Measurements from ENCODE around the gene MYEOV. TPM values are rescaled to one million over a fixed set of nuclear protein-coding genes. Genes with fewer than 3 reads are reported as not detected.

Gene MYEOV
- total and polyA plus RNA-seq, 4 donors: 0.52 TPM; not detected in 3

DNA sequence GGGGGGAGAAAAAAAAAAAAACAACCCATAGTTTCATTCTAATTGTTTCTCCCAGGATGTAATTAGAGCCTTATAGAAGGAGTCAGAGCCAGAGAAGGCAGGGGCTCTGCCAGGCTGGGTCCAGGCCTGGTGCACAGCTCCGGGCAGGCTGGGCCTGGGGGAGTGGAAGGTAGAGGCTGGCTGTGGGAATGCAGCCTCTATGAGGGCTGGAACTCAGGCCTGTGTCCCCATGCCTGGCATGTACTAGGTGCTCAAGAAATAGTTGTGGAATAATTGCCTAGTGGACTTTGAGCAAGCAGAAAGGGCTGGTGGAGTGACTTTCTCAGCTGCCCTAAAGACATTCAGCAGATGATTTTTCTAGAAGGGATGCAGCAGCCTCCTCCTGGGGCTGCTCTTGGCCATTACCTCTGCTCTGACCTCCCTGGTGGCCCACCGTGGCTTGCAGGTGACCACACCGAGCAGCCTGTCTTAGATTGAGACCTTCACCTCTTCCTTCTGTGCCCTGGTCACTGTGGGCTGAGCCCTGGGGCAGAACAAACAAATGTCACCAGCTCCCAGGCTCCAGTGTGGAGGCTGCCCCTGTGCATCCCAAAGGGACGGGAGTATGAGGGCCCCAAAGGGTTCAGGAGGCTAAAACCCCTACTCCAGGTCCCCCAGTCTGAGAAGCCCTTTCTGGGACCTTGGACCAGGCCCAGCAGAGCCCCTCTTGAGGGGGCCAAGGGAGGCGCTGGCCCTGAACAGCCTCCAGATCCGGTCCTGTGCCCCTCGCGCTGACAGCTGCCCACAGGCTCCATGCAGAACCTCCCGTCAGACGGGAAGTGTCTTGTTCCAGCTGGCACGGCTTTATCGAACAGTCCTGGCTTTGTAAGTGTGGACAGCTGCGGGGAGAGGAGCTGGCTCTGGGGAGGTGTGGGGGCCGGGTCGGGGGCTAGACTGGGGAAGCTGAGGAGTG, 18.8 kb downstream of the MYEOV start:
- Histone ChIP-seq H3K4me1 (ENCODE audit: control insufficient read depth in 1 of 2, insufficient read depth in 2 of 2, low read length in 2 of 2) (no peaks in the 10 kb centered on the region), H3K9me3 (ENCODE audit: control insufficient read depth, low read length) (no peaks in the 10 kb centered on the region), H3K36me3 (ENCODE audit: control insufficient read depth in 1 of 2, insufficient read depth in 2 of 2, low read length in 1 of 2) (no peaks in the 10 kb centered on the region), H3K27me3 (ENCODE audit: control insufficient read depth in 1 of 2, insufficient read depth in 2 of 2, low read length in 1 of 2) (no peaks in the 10 kb centered on the region), H3K4me3 (ENCODE audit: low read length in 2 of 2) (no peak overlapping the region), H3K27ac (ENCODE audit: low read depth in 1 of 2, low read length in 2 of 2) (no peak overlapping the region)
- 20 to 23% methylated on average over 15 of the region's 15 CpGs for WGBS, 2 donors
- intact Hi-C loops (cut with DNase I): no loop called here
- DNase-seq (peak in 1 of 2 donors; percentile 76), ATAC-seq (ENCODE audit: low FRiP score) (peak; percentile 26)

GRCh38 chr11:69313992-69314391, 20.0 kb downstream of the MYEOV start:
- Histone ChIP-seq H3K27ac (ENCODE audit: low read depth in 1 of 2, low read length in 2 of 2) (no peak overlapping the region), H3K9me3 (ENCODE audit: control insufficient read depth, low read length) (no peaks in the 10 kb centered on the region), H3K36me3 (ENCODE audit: control insufficient read depth in 1 of 2, insufficient read depth in 2 of 2, low read length in 1 of 2) (no peaks in the 10 kb centered on the region), H3K27me3 (ENCODE audit: control insufficient read depth in 1 of 2, insufficient read depth in 2 of 2, low read length in 1 of 2) (no peaks in the 10 kb centered on the region), H3K4me3 (ENCODE audit: low read length in 2 of 2) (no peak overlapping the region), H3K4me1 (ENCODE audit: control insufficient read depth in 1 of 2, insufficient read depth in 2 of 2, low read length in 2 of 2) (no peaks in the 10 kb centered on the region)
- intact Hi-C loops (cut with DNase I): no loop called here
- WGBS, 2 donors: 92 to 94% methylated on average over 1 of the region's 2 CpGs
- ATAC-seq (ENCODE audit: low FRiP score) (no peak), DNase-seq (no peak)

GRCh38 chr11:69314555-69314954, 20.6 kb downstream of the MYEOV start:
- intact Hi-C loops (cut with DNase I): no loop called here
- H3K27me3 ChIP-seq (ENCODE audit: control insufficient read depth in 1 of 2, insufficient read depth in 2 of 2, low read length in 1 of 2): no peaks in the 10 kb centered on the region

GRCh38 chr11:69316956-69317355, 23.0 kb downstream of the MYEOV start:
- intact Hi-C loops (cut with DNase I): no loop called here
- no peak for DNase-seq
- Histone ChIP-seq H3K4me3 (ENCODE audit: low read length in 2 of 2) (no peak overlapping the region), H3K27ac (ENCODE audit: low read depth in 1 of 2, low read length in 2 of 2) (no peak overlapping the region), H3K9me3 (ENCODE audit: control insufficient read depth, low read length) (no peaks in the 10 kb centered on the region), H3K27me3 (ENCODE audit: control insufficient read depth in 1 of 2, insufficient read depth in 2 of 2, low read length in 1 of 2) (no peaks in the 10 kb centered on the region), H3K4me1 (ENCODE audit: control insufficient read depth in 1 of 2, insufficient read depth in 2 of 2, low read length in 2 of 2) (peaks cover 0 to 11% of the 10 kb centered on the region in 2 donors), H3K36me3 (ENCODE audit: control insufficient read depth in 1 of 2, insufficient read depth in 2 of 2, low read length in 1 of 2) (no peaks in the 10 kb centered on the region)
- 88 to 93% methylated on average over 4 of the region's 4 CpGs for WGBS, 2 donors
- ATAC-seq (ENCODE audit: low FRiP score): no peak

More at GRCh38 chr11:69314555-69314954, 20.6 kb downstream of the MYEOV start:
- H3K4me3 ChIP-seq (ENCODE audit: low read length in 2 of 2): no peak overlapping the region
- H3K36me3 ChIP-seq (ENCODE audit: control insufficient read depth in 1 of 2, insufficient read depth in 2 of 2, low read length in 1 of 2): no peaks in the 10 kb centered on the region
- H3K27ac ChIP-seq (ENCODE audit: low read depth in 1 of 2, low read length in 2 of 2): no peak overlapping the region
- ATAC-seq (ENCODE audit: low FRiP score) (no peak), DNase-seq (no peak)
- H3K9me3 ChIP-seq (ENCODE audit: control insufficient read depth, low read length): no peaks in the 10 kb centered on the region
- no peaks in the 10 kb centered on the region for H3K4me1 ChIP-seq (ENCODE audit: control insufficient read depth in 1 of 2, insufficient read depth in 2 of 2, low read length in 2 of 2)

GRCh38 chr11:69317401-69318092, 23.6 kb downstream of the MYEOV start:
- no peaks in the 10 kb centered on the region for H3K36me3 ChIP-seq (ENCODE audit: control insufficient read depth in 1 of 2, insufficient read depth in 2 of 2, low read length in 1 of 2)
- no peaks in the 10 kb centered on the region for H3K27me3 ChIP-seq (ENCODE audit: control insufficient read depth in 1 of 2, insufficient read depth in 2 of 2, low read length in 1 of 2)
- peaks cover 0 to 11% of the 10 kb centered on the region in 2 donors for H3K4me1 ChIP-seq (ENCODE audit: control insufficient read depth in 1 of 2, insufficient read depth in 2 of 2, low read length in 2 of 2)
- intact Hi-C loops (cut with DNase I): loop anchor here in 1 of 2 donors (2.0 kb wide), 1 partner anchor 15 kb away; no protein-coding TSS in a partner anchor
- H3K9me3 ChIP-seq (ENCODE audit: control insufficient read depth, low read length): no peaks in the 10 kb centered on the region
- H3K4me3 ChIP-seq (ENCODE audit: low read length in 2 of 2): no peak overlapping the region
- no peak overlapping the region for H3K27ac ChIP-seq (ENCODE audit: low read depth in 1 of 2, low read length in 2 of 2)
- no peak for ATAC-seq (ENCODE audit: low FRiP score)
- DNase-seq: no peak
- 0 to 3% methylated on average over 2 of the region's 2 CpGs for WGBS, 2 donors

- Histone ChIP-seq H3K4me3 (ENCODE audit: low read length in 2 of 2) (no peak overlapping the region), H3K36me3 (ENCODE audit: control insufficient read depth in 1 of 2, insufficient read depth in 2 of 2, low read length in 1 of 2) (no peaks in the 10 kb centered on the region), H3K9me3 (ENCODE audit: control insufficient read depth, low read length) (no peaks in the 10 kb centered on the region), H3K27me3 (ENCODE audit: control insufficient read depth in 1 of 2, insufficient read depth in 2 of 2, low read length in 1 of 2) (no peaks in the 10 kb centered on the region), H3K4me1 (ENCODE audit: control insufficient read depth in 1 of 2, insufficient read depth in 2 of 2, low read length in 2 of 2) (peaks cover 0 to 11% of the 10 kb centered on the region in 2 donors), H3K27ac (ENCODE audit: low read depth in 1 of 2, low read length in 2 of 2) (no peak overlapping the region)
- intact Hi-C loops (cut with DNase I): loop anchor here in 1 of 2 donors (2.0 kb wide), 1 partner anchor 15 kb away; no protein-coding TSS in a partner anchor
- ATAC-seq (ENCODE audit: low FRiP score) (no peak), DNase-seq (no peak)
- WGBS, 2 donors: 87 to 92% methylated on average over 1 of the region's 1 CpG
These were observed 24.1 kb downstream of the MYEOV start for GRCh38 chr11:69318093-69318420.

DNA sequence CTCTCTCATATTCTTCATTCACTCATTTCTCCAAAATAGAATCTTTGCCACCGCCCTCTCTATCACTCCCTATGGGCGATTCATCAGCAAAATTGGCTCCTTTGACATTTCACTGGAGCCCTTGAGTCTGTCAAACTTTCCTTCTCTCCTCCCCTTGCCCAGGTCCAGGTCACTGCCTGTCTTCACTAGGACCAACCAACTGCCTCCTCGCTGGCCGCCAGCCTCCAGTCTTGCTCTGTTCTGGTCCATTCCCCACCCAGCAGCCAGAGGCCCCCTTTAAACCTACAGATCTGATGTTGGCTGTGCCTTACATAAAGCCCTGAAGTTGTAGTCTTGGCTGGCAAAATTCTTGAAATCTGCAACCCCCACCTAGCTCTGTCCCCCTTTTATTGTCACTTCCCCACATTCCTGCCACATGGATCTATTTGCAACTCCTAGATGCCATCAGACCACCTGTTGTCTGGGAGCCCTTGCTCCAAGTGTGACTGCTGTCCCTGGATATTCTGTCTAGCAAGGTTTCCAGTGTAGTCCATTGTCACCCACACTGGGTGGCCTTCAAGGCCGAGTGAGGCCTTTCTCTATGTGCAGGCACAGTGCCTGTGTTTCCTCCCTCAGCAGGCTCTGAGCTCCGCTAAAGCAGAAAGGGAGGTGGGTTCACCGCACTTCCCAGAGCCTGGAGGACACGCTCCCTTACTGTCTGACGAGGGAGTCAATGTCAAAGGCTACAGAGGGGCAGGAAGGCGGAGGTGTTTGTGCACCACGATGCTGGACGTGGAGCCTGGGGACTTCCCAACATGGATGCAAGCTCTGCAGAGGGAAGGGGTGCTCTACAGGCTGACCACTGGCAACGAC, 25.5 kb downstream of the MYEOV start:
- 92 to 95% methylated on average over 13 of the region's 13 CpGs for WGBS, 2 donors
- H3K4me3 ChIP-seq (ENCODE audit: low read length in 2 of 2): no peak overlapping the region
- no peak for DNase-seq

GRCh38 chr11:69320326-69320725, 26.4 kb downstream of the MYEOV start:
- intact Hi-C loops (cut with DNase I): loop anchor here (5.0 to 10.0 kb wide), 3 partner anchors 92 to 124 kb away; no protein-coding TSS in a partner anchor
- H3K9me3 ChIP-seq (ENCODE audit: control insufficient read depth, low read length): no peaks in the 10 kb centered on the region
- H3K4me3 ChIP-seq (ENCODE audit: low read length in 2 of 2): no peak overlapping the region
- DNase-seq (no peak), ATAC-seq (ENCODE audit: low FRiP score) (no peak)
- H3K36me3 ChIP-seq (ENCODE audit: control insufficient read depth in 1 of 2, insufficient read depth in 2 of 2, low read length in 1 of 2): no peaks in the 10 kb centered on the region
- peaks cover 0 to 11% of the 10 kb centered on the region in 2 donors for H3K4me1 ChIP-seq (ENCODE audit: control insufficient read depth in 1 of 2, insufficient read depth in 2 of 2, low read length in 2 of 2)
- no peaks in the 10 kb centered on the region for H3K27me3 ChIP-seq (ENCODE audit: control insufficient read depth in 1 of 2, insufficient read depth in 2 of 2, low read length in 1 of 2)
- 79 to 84% methylated on average over 7 of the region's 7 CpGs for WGBS, 2 donors
- H3K27ac ChIP-seq (ENCODE audit: low read depth in 1 of 2, low read length in 2 of 2): no peak overlapping the region

More for the DNA sequence above, 25.5 kb downstream of the MYEOV start:
- no peaks in the 10 kb centered on the region for H3K36me3 ChIP-seq (ENCODE audit: control insufficient read depth in 1 of 2, insufficient read depth in 2 of 2, low read length in 1 of 2)
- no peak overlapping the region for H3K27ac ChIP-seq (ENCODE audit: low read depth in 1 of 2, low read length in 2 of 2)
- H3K9me3 ChIP-seq (ENCODE audit: control insufficient read depth, low read length): no peaks in the 10 kb centered on the region
- H3K27me3 ChIP-seq (ENCODE audit: control insufficient read depth in 1 of 2, insufficient read depth in 2 of 2, low read length in 1 of 2): no peaks in the 10 kb centered on the region
- intact Hi-C loops (cut with DNase I): loop anchor here (2.0 to 10.0 kb wide), 4 partner anchors 17 to 125 kb away; no protein-coding TSS in a partner anchor
- ATAC-seq (ENCODE audit: low FRiP score): no peak
- peaks cover 0 to 11% of the 10 kb centered on the region in 2 donors for H3K4me1 ChIP-seq (ENCODE audit: control insufficient read depth in 1 of 2, insufficient read depth in 2 of 2, low read length in 2 of 2)
